ENCODE results near the gene TMEM183A.

The TMEM183A gene

DNA sequence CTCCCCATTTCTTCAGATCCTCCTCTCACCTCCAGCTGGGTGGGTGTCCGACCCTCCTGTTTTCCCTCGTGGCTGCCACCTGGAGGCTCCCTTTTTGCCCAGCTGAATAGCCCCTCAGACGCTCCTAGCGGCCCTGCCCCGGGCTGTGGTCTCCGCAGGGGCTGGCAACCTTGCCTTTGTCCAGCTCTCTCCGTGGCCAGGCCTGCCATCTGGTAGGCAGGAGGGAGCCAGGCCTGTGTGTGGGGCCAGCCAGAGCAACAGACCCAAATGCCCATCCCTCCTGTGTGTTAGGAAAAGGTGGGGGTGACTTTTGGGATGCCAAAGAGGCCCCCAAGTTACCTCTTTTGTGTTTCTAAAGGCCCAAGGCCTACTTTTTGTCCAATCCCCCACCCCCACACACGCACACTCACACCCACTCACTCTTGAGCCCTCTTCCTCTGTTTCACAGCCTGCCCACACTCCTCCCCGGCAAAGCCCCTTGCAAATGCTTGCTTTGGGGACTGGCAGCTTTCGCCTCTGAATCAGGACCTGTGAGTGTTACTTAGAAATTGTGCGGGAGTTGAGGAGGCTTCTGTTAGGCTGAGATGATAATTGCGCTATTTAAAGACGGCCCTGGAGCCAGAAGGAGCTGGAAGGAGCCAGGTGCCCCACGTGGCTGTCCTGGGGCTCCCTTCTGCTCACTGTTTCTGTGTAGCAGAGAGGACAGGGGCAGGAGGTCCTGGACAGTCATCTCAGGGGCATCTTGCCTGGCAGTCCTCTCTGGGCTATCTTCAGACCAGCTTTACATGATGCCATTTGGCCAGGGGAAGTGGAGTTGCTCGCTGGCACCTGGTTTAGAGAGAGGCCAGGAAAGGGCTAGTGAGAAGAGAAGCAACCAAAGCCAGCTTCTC, 28.2 kb downstream of the TMEM183A start:
- Histone ChIP-seq H3K27me3 (ENCODE audit: insufficient read depth, low read length) (no peaks in the 10 kb centered on the region; the same call in 1 of the 2 replicates), H3K4me3 (ENCODE audit: low read length) (no peak overlapping the region), H3K4me1 (ENCODE audit: insufficient read depth, low read length) (peaks cover 4% of the 10 kb centered on the region; the same call in 1 of the 2 replicates), H3K9ac (ENCODE audit: low read depth, low read length) (no peak overlapping the region), H3K27ac (ENCODE audit: low read length) (no peak overlapping the region), H3K9me3 (ENCODE audit: insufficient read depth, low read depth, low read length) (no peaks in the 10 kb centered on the region), H3K36me3 (ENCODE audit: insufficient read depth, low read depth, low read length) (no peaks in the 10 kb centered on the region)

DNA sequence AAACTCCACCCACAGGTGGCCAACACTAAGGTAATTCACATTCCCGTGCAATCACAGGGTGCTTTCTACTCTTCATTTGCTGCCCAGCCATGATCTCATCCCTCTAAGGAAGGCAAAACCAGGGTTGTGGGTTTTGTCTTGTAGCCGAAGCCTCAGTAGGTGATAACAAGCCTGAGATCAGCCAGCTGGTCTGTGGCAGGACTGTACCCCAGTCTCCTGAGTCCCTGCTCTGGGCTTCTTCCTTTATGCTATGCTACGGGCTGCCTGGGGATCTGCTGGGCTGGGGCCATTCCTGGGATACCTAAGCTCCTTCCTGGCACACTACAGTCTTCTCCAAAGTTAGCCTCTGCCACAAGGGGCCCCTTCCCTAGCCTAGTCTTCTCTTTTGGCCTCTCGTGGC, 29.0 kb downstream of the TMEM183A start:
- no peaks in the 10 kb centered on the region for H3K36me3 ChIP-seq (ENCODE audit: insufficient read depth, low read depth, low read length)
- no peaks in the 10 kb centered on the region for H3K27me3 ChIP-seq (ENCODE audit: insufficient read depth, low read length)
- no peak overlapping the region for H3K27ac ChIP-seq (ENCODE audit: low read length)
- H3K4me1 ChIP-seq (ENCODE audit: insufficient read depth, low read length): peaks cover 4% of the 10 kb centered on the region; the same call in 1 of the 2 replicates
- no peaks in the 10 kb centered on the region for H3K9me3 ChIP-seq (ENCODE audit: insufficient read depth, low read depth, low read length)
- H3K4me3 ChIP-seq (ENCODE audit: low read length): no peak overlapping the region
- H3K9ac ChIP-seq (ENCODE audit: low read depth, low read length): no peak overlapping the region

DNA sequence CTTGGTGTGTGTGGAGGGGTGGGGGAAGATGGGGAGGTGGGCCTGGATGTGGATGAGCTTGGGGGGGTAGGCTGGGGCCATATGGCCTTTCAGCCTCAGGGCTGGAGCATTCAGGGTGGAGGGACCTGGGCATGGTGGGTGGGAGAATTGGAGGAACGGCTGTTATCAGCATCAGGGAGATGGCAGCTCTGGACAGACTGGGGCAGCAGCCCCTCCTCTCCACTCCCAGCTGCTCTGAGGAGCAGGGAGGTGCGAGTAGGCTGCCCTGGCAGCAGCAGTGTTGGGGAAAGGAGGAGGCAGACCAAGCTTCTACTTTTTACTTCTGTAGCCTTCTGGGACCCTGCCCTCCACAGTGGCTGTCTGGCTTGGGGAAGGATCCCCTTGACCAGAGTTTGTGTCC, 29.4 kb downstream of the TMEM183A start:
- H3K27me3 ChIP-seq (ENCODE audit: insufficient read depth, low read length): no peaks in the 10 kb centered on the region
- no peak overlapping the region for H3K4me3 ChIP-seq (ENCODE audit: low read length)
- no peaks in the 10 kb centered on the region for H3K9me3 ChIP-seq (ENCODE audit: insufficient read depth, low read depth, low read length)
- H3K4me1 ChIP-seq (ENCODE audit: insufficient read depth, low read length): peaks cover 4% of the 10 kb centered on the region; the same call in 1 of the 2 replicates
- no peaks in the 10 kb centered on the region for H3K36me3 ChIP-seq (ENCODE audit: insufficient read depth, low read depth, low read length)
- H3K9ac ChIP-seq (ENCODE audit: low read depth, low read length): no peak overlapping the region
- no peak overlapping the region for H3K27ac ChIP-seq (ENCODE audit: low read length)

DNA sequence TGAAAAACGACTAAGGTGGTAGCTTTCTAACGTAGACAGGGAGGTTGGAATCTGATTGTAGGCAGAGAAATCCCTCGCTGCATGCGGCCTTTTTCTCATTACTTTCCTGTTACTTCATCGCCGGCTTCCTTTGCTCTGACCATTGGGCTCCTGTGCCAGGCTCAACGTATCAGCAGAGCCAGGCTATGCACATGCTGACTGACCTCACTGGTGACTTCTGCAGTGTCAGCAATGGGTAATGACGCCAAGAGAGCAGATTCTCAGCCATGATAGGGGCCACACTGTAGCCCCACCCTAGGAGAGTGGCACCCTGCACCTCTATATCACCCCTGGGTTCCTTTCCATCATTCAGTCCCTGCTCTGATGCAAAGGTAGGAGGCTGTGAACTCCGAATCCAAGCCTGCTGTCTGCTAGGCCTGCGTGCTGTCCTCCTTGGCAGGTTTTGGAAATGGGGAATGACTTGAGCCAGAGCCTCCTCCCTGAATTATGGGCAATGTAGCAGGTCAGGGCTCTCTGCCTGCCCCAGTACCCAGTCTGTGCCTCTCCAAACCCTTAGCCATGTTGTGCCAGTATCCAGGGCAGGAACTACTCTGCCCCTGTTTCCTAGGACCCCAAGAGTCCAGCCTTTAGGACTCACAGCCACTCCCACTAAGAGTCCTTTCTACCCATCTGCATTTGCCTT, 30.5 kb downstream of the TMEM183A start:
- no peaks in the 10 kb centered on the region for H3K27me3 ChIP-seq (ENCODE audit: insufficient read depth, low read length)

DNA sequence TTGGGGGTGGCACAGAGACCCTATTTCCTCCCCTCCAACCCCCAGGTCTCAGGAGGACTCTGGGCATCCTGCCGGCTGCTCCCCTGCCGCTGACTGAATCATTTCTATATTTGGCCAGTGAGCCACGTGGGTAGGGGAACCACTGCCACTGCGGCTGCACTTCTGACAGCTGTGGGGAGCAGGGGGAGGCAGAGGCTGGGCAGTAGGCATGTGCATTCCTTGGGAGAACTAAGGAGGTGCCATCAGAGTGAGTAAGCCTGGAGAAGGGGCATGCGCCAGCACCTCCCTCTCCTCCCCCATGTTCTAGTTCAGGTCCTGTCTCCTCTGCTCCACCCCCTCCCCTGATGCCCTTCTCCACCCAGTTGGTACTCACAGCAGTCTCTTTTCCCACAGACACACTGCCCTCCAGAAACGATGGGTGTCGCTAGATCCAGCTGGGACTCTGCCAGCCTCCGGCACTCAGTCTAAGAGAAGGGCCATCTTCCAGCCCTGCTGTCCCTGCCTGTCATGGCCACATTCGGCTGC, 31.1 kb downstream of the TMEM183A start:
- H3K4me1 ChIP-seq (ENCODE audit: insufficient read depth, low read length): peaks cover 4% of the 10 kb centered on the region; the same call in 1 of the 2 replicates
- H3K9ac ChIP-seq (ENCODE audit: low read depth, low read length): no peak overlapping the region
- H3K27ac ChIP-seq (ENCODE audit: low read length): no peak overlapping the region
- H3K4me3 ChIP-seq (ENCODE audit: low read length): no peak overlapping the region
- H3K9me3 ChIP-seq (ENCODE audit: insufficient read depth, low read depth, low read length): no peaks in the 10 kb centered on the region
- no peaks in the 10 kb centered on the region for H3K27me3 ChIP-seq (ENCODE audit: insufficient read depth, low read length)
- no peaks in the 10 kb centered on the region for H3K36me3 ChIP-seq (ENCODE audit: insufficient read depth, low read depth, low read length)

More for the DNA sequence above, 30.5 kb downstream of the TMEM183A start:
- H3K9ac ChIP-seq (ENCODE audit: low read depth, low read length): no peak overlapping the region
- no peaks in the 10 kb centered on the region for H3K9me3 ChIP-seq (ENCODE audit: insufficient read depth, low read depth, low read length)
- H3K4me3 ChIP-seq (ENCODE audit: low read length): no peak overlapping the region
- peaks cover 4% of the 10 kb centered on the region; the same call in 1 of the 2 replicates for H3K4me1 ChIP-seq (ENCODE audit: insufficient read depth, low read length)
- H3K27ac ChIP-seq (ENCODE audit: low read length): no peak overlapping the region
- H3K36me3 ChIP-seq (ENCODE audit: insufficient read depth, low read depth, low read length): no peaks in the 10 kb centered on the region

DNA sequence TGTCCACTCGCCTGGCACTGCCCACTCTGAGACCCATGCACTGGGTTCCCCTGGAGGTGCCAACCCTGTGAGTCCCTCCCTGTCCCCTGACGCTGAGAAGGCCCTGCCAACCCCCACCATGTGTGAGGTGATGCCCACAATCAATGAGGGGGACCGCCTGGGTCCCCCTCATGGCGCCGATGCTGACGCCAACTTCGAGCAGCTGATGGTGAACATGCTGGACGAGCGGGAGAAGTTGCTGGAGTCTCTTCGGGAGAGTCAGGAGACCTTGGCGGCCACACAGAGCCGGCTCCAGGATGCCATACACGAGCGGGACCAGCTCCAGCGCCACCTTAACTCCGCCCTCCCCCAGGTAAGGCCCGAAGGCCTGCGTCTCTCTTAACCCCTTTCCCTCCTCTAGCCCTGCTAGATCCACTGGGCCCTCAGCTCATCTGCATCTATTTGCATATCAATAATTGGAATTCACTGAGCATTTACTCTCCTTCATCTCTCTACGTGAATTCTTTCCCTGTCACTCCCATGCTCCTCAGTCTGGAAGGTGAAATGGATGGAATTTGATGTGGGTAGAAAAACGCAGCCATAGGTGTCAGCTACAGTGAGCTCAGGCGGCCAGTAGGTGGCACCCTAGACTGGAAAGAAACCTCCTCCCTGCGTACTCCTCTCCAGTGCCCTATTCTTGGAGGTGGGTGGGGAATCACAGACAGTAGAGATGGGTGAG, 31.9 kb downstream of the TMEM183A start:
- H3K36me3 ChIP-seq (ENCODE audit: insufficient read depth, low read depth, low read length): no peaks in the 10 kb centered on the region
- H3K9me3 ChIP-seq (ENCODE audit: insufficient read depth, low read depth, low read length): no peaks in the 10 kb centered on the region
- no peak overlapping the region for H3K4me3 ChIP-seq (ENCODE audit: low read length)
- H3K4me1 ChIP-seq (ENCODE audit: insufficient read depth, low read length): peaks cover 4% of the 10 kb centered on the region; the same call in 1 of the 2 replicates
- H3K27ac ChIP-seq (ENCODE audit: low read length): no peak overlapping the region
- H3K27me3 ChIP-seq (ENCODE audit: insufficient read depth, low read length): no peaks in the 10 kb centered on the region
- H3K9ac ChIP-seq (ENCODE audit: low read depth, low read length): no peak overlapping the region

DNA sequence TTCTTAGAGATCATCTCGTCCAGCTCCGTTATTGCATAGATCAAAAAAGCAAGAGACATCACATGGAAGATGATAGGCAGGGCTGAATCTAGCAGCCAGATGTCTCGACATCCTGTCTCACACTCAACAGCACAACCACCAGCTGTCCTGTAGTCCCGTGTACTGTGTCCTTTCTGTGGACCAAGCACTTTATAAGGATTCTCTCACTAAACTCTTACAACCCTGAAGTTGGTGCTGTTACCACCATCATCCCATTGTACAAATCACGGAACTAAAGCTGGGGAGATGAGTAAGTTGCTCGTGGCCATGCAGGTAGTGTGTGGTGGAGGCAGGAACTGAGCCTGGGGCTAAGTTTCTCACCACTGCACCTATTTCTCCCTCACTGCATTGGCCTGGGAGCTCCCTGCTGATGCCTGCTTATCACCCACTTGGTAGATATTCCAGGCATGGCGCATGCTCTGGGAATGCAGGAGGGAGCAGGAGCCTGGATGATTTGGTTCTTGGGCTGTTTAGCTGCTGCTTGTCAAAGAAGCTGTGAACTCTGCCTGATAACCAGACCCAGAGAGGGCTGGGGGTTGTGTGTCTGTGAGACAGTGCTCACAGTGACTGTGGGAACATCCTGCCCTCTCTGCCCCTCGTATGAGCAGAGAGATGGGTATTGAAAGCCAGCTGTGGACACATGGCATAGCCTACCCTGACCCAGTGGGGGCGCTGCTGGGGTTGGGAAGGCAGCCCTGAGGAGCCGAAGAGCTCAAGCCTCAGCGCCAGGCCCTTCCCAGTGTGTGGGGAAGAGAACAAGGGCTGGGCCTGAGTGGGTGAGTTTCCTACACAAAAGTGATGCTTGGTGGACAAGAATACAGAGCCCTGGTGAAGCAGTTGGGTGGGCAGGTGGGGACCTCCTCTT, 32.7 kb downstream of the TMEM183A start:
- no peaks in the 10 kb centered on the region for H3K36me3 ChIP-seq (ENCODE audit: insufficient read depth, low read depth, low read length)
- peaks cover 4% of the 10 kb centered on the region; the same call in 1 of the 2 replicates for H3K4me1 ChIP-seq (ENCODE audit: insufficient read depth, low read length)
- H3K9ac ChIP-seq (ENCODE audit: low read depth, low read length): no peak overlapping the region
- no peak overlapping the region for H3K27ac ChIP-seq (ENCODE audit: low read length)
- H3K4me3 ChIP-seq (ENCODE audit: low read length): no peak overlapping the region
- no peaks in the 10 kb centered on the region for H3K27me3 ChIP-seq (ENCODE audit: insufficient read depth, low read length)
- no peaks in the 10 kb centered on the region for H3K9me3 ChIP-seq (ENCODE audit: insufficient read depth, low read depth, low read length)

DNA sequence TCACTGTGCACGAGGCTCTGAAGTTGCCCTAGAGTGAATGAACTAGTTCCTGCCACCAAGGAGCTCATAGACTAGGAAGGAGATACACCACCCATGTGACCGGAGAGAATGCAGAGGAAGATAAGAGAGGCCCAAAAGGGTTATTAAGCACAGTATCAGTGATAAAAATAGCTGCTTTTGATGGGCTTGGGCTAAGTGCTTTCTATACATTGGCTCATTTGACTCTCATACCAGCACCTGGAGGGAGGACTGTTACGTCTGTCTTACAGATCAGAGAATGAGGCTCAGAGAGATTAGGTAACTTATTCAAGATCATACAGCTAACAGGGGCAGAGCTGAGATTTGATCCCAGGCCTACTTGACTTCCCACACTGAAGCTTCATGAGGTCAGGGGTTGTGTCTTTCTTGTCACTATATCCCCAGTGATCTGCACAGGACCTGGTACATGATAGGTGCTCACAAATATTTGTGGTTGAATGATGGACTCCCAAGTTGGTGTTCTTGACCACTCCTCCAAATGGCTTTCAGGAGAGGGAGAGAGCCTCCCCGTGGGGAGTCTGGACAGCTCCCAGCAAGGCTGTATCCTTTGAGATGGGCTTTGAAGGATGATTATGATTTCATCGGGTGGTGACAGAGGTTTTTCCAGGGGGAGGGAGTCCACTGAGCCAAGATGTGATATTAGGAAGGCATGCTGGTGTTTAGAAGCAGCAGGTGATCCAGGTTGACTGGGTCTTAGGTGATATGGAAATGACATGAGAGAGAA, 33.5 kb downstream of the TMEM183A start:
- H3K9ac ChIP-seq (ENCODE audit: low read depth, low read length): no peak overlapping the region
- no peak overlapping the region for H3K4me3 ChIP-seq (ENCODE audit: low read length)
- peaks cover 4% of the 10 kb centered on the region; the same call in 1 of the 2 replicates for H3K4me1 ChIP-seq (ENCODE audit: insufficient read depth, low read length)
- no peaks in the 10 kb centered on the region for H3K36me3 ChIP-seq (ENCODE audit: insufficient read depth, low read depth, low read length)
- H3K27me3 ChIP-seq (ENCODE audit: insufficient read depth, low read length): no peaks in the 10 kb centered on the region
- no peaks in the 10 kb centered on the region for H3K9me3 ChIP-seq (ENCODE audit: insufficient read depth, low read depth, low read length)
- no peak overlapping the region for H3K27ac ChIP-seq (ENCODE audit: low read length)

DNA sequence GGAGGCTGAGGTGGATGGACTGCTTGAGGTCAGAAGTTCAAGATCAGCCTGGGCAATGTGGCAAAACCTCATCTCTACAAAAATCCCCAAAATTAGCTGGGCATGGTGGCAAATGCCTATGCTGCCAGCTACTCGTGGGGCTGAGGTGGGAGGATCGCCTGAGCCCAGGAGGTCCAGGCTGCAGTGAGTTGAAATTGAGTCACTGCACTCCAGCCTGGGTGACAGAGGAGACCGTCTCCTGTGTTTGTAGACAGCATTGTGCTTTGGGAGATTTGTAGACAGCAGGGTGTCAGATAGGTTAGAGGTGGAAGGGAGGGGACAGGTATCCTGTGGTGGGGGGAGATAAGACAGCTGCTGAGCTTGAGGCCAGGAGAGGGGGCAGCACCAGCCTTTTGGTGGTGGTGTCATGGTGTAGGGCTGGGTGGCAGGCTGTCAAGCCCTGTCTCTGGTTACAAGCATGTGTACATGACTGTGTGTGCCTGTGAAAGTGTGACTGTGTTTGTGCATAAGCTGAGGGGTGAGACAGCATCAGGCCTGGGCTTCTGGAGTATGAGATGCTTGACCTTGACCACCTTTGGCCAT, 34.3 kb downstream of the TMEM183A start:
- no peak overlapping the region for H3K4me3 ChIP-seq (ENCODE audit: low read length)
- H3K9ac ChIP-seq (ENCODE audit: low read depth, low read length): no peak overlapping the region
- H3K4me1 ChIP-seq (ENCODE audit: insufficient read depth, low read length): no peaks in the 10 kb centered on the region
- no peaks in the 10 kb centered on the region for H3K36me3 ChIP-seq (ENCODE audit: insufficient read depth, low read depth, low read length)
- H3K27ac ChIP-seq (ENCODE audit: low read length): no peak overlapping the region
- H3K27me3 ChIP-seq (ENCODE audit: insufficient read depth, low read length): no peaks in the 10 kb centered on the region
- H3K9me3 ChIP-seq (ENCODE audit: insufficient read depth, low read depth, low read length): no peaks in the 10 kb centered on the region

All from iPS-20b (cell line).